Caki2 (cell line): ENCODE measurements around the gene C12orf75. TPM values are rescaled to one million over a fixed set of nuclear protein-coding genes. Genes with fewer than 3 reads are reported as not detected.

ENCODE experiments used
- DNase-seq: peaks from one replicate; pipeline ENCODE4 v3.0.0-alpha.2; 2015; ENCODE audit warnings: low read depth
- in situ Hi-C: cut with HindIII; loops from 2 replicates; pipeline ENCODE4 v1.10.0; 2016; ENCODE audit warnings: low sequenced_read_pairs, low pct_unique_long_range_greater_than_20kb, mixed read lengths
- total RNA-seq: library from RNA; depleted of rRNA; stranded (reverse); fragments of >200 nt; shearing (Covaris generic); gene quantifications from 2 replicates; pipeline ENCODE4 v1.2.3, GENCODE V29; 2014; ENCODE audit warnings: low replicate concordance

C12orf75 gene
- total RNA-seq, 1 experiment from 2014 or later, result 195 TPM

GRCh38 chr12:105352940-105353635 is 22.6 kb downstream of the C12orf75 start:
- in situ Hi-C loops, result no loop called here
- DNase-seq, result no peak

DNA sequence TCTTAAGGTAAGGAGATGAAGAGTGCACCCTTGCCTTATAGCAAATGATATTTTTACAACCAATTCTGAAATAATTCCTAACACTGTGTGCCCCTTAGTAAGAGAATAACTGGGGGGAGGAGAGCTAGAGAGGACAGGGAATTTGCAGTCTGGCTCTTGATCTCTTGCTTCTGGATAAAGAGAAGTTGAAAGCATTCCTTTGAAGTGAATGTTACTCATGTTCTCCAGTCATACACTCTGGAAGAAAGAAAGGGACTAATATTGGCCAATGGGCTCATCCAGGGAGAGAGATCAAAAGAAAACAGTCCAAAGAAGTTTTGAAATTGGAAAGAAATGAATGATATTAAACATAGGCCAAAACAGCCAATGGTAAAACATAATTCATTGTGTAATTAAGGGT is 25.3 kb downstream of the C12orf75 start:
- no peak for DNase-seq
- in situ Hi-C loops, result no loop called here

DNA sequence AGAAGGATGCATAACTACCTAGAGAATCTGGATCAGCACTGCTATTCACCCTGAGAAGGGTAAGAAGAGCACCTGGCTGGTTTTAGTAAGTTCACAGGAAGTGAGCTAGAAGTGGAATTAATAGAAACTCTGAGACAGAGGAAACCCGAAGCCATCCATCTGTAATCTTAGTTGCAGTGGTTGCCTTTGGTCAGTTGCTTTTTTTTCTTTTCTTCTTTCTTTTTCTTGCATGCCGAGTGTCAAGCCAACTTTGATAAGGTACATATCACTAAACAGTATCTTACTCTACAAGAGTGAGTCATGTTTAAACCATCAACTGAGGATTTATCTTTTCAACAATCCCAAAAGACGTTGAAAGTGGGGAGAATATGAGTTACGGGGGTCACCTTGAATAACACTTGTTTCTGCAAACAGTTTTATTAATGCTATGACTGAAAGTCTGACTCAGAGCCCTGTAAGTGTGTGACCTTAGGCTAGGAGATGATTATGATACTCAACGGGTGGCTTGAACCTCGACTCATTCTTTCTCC is 26.7 kb downstream of the C12orf75 start:
- DNase-seq, result peak; percentile 6
- in situ Hi-C loops, result no loop called here

DNA sequence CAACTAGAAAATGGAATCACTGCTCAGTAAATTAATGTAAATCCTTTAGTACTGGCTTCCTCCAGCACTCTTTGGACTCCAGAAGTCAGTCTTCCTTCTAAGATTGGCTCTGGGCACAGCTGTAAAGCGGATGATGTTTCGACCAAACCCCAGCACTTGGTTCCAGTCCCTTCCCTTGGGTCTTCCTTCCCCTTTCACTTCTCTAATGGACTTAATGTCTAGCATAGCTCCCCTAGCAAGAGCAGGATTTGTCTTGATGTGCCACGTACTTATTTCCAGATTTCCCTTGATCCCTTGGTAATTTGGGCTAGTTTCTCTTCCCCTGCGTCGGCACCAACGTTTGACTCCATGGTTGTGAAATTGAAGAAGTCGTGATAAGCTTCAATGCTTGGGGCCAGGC is 28.3 kb downstream of the C12orf75 start:
- in situ Hi-C loops, result no loop called here
- DNase-seq, result no peak

DNA sequence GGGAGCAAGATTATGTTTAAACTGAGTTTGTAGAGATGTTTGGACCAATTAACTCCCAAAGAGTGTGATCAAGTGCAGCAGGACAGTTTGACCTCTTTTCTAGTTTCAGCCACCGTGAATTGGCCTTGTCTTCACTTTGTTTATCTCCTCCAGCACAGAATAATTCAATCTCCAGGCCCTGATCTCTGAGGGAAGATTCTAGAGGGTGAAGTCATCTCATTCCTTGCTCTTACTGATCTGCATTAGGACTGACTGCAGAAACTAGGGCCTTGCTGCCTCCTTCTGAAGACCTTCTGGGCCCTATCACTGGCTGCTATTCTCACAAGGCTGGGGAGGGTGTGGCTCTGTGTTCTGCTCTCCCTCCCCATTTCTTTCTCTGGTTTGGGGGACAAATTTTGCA is 29.4 kb downstream of the C12orf75 start:
- DNase-seq, result no peak
- in situ Hi-C loops, result no loop called here

DNA sequence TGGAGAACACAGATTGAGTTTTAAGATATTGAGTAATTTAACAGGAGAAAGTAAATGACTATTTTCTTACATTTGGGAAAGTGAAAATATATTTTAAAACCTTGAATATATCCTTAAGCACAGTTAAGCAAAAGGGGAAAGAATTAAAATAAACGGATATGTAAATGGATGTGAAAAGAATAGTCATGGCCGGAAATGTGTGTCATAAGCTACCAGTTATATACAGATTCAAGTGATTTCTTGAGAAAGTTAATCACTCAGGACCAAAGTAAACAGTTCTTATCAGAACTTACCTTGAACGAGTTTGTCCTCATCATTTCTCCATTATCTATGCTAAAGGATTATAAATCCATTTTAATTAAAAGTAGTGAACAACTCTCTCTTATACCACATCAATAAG is 33.4 kb downstream of the C12orf75 start:
- no peak for DNase-seq
- in situ Hi-C loops, result no loop called here

DNA sequence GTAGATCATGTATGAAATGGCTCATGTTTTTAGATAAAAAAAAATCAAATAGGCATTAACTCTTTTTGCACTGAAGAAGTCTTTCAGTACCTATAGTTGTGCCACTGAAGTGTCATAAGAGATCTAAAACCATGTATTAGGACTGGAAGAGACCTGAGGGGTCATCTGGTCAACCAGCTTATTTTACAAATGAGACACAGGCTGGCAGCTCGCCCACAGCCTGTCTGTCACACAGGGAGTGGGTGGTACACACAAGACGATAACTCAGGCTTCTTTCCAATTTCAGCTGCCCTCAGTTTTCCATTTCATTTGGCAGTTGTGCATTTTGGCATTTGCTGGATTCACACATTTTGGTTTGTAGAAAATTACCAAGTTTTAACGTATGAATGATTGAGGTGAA is 34.7 kb downstream of the C12orf75 start:
- in situ Hi-C loops, result no loop called here
- DNase-seq, result no peak

DNA sequence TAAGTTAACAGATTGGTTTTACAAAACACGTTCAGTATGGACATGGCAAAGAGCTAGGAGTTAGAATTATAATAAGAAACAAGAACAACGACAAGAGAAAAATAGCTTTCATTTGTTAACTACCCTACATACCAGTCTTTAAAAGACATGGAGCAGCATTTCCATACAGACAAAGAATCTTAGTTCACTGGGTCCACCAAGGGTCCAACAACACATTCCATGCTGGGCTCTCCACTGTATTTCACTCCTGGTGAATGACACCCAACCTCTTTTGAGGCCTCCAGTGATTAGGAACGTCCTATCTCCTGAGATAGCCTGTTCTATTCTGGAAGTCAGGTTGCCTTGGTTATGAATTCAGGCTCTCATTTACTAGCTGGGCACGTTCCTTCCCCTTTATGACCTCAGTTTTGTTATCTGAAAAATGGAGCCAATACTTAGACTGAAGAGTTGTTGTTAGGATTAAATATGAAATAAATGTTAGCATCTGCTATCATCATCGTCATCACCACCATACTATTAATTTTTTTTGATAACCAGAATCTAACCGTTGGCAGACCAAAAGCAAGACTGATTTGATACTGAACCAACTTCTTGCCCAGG is 37.7 kb downstream of the C12orf75 start:
- DNase-seq, result no peak
- in situ Hi-C loops, result no loop called here

GRCh38 chr12:105369014-105369413 is 38.5 kb downstream of the C12orf75 start:
- in situ Hi-C loops, result no loop called here
- DNase-seq, result no peak

- in situ Hi-C loops, result no loop called here
- no peak for DNase-seq
Measured at GRCh38 chr12:105374303-105374702, 43.8 kb downstream of the C12orf75 start.

DNA sequence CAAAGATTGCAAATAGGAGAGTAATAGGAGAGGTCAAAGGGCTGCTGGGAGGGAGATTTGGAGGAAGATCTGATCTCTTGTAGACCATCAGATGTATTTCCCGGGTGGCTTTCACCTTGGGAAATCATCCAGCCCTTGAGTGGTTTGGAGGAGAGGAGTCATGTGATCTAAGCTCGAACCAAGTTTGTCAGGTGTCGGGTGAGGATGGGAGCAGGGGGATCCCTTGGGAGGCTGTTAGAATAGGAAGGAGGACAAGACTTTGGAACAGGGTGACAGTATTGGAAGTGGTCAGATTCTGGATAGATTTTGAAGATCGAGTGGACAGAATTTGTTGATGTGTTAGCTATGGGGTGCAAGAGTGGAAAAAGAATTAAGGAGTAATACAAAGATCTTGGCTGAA is 46.6 kb downstream of the C12orf75 start:
- DNase-seq, result no peak
- in situ Hi-C loops, result no loop called here

DNA sequence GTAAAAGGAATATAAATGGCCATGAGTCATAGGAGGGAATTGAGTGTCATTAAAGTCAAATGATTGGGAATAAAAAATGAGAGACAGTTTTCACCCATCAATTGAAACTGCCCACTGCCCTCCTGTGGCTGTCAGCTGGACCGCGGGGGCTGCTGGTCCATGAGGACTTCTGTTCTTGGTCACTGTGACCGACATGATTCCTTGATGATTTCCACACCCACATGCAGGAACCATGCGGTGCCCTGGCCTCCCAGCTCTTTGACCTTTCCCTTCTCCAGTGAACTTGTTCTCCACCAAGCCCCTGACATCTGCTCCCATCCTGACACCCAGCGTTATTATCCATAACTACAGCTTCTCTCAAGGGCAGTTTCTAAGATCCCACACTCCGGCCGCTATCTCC is 48.4 kb downstream of the C12orf75 start:
- in situ Hi-C loops, result no loop called here
- DNase-seq, result no peak

DNA sequence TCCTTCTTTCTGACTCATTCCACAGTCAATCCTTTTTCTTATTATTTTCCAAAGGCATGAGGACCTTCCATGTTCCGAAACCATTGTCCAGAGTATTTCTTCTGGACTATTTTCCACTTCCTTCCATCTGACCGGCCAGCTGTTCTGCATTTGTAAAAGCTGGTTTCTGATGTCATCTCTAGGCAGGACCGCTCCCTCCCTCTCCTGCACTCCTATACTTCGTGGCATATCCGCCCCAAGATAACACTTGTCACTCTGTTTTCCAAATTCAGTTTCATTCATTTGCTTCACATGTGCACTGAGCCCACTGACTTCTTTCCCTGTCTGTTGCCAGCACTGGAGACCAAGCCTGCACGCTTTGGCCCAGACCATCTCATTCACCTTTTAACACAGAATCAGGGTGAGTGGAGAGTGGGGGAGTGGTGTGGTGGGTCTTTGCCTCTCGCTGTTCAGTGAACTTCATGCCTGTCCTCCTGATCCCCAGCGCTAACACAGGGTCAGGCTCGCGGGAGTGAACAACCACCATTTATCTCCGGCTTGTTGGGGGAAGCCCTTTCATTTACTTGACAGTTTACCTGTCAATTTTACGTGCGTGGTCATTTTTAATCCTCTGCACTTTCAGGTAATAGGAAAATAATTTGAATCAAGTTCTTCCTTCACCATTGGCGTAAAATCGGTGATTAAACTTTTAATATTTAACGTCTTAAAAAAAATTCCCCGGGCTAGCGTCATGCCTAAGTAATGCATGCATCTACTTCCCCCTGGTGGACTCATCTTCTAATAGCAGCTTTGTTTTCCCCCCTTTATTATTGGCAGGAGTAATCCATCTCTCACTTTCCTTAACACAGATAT is 52.5 kb downstream of the C12orf75 start:
- in situ Hi-C loops, result no loop called here
- peak; percentile 59 for DNase-seq

- no peak for DNase-seq
- in situ Hi-C loops, result no loop called here
Measured at GRCh38 chr12:105384220-105384619, 53.7 kb downstream of the C12orf75 start.

DNA sequence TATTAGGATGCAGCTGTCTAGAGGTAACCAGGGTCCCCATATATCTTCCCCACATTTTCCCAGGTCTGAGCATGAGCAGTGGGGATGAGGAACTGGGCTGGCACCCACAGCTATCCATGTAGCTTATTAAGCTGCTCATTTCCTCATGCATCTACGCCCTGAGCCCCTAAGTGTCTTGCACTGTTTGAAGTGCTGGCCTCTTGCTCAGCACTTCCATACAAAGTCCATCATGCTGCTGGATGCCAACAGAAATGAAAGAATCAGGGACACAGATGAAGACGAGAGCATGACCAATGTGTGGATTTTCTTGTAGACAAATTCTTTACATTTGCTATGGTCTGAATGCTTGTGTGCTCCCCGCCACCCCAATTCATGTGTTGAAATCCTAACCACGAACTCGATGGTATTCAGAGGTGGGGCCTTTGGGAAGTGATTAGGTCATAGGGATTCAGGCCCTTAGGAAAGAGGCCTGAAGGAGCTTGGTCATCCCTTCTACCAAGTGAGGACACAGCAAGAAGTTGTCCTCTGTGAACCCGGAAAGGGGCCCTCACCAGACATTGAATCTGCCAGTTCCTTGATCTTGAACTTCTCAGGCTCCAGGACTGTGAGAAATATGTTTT is 54.5 kb downstream of the C12orf75 start:
- no peak for DNase-seq

DNA sequence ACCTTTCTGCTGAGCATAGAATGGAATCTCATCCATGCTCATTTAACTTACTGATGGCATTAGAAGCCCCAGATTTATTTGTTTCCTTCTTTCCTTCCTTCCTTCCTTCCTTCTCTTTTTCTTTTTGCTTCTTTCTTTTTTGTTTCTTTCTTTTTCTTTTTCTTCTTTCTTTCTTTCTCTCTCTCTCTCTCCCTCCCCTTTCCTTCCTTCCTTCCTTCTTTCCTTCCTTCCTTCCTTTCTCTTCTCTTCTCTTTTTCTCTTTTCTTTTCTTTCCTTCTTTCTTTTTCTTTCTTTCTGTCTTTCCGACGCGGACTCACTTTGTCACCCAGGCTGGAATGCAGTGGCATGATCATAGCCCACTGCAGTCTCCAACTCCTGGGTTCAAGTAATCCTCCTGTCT is 55.9 kb downstream of the C12orf75 start:
- DNase-seq, result no peak
- in situ Hi-C loops, result no loop called here

More for the DNA sequence above, 54.5 kb downstream of the C12orf75 start:
- in situ Hi-C loops, result no loop called here

DNA sequence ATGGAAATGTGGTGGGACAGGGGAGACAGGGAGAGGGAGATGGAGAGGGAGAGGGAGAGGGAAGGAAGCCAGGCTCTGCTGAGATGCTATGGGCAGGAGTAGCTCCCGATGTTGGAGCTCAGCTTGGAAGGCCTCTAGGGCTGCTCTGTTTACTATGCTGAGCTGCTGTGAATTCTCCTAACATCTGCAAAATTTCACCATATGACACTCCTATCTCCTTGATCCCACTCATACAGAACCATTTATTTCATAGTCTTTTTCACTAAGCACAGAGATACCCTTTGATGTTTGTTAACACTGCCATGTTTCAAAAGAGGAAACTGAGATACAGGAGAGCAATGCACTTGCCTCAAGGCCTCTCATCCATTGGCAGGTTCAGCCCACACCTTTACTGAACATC is 60.7 kb downstream of the C12orf75 start:
- no peak for DNase-seq
- in situ Hi-C loops, result no loop called here

GRCh38 chr12:105393587-105393986 is 63.1 kb downstream of the C12orf75 start:
- no peak for DNase-seq
- in situ Hi-C loops, result no loop called here

GRCh38 chr12:105396024-105396423 is 65.5 kb downstream of the C12orf75 start:
- in situ Hi-C loops, result no loop called here
- no peak for DNase-seq
